ENCODE results near the gene KCNS3.
"Not testable (repeated sequence)": the region's sequence is repeated elsewhere in the genome, so short reads cannot be mapped to it uniquely, and the experiment has no call there.

KCNS3 gene

DNA sequence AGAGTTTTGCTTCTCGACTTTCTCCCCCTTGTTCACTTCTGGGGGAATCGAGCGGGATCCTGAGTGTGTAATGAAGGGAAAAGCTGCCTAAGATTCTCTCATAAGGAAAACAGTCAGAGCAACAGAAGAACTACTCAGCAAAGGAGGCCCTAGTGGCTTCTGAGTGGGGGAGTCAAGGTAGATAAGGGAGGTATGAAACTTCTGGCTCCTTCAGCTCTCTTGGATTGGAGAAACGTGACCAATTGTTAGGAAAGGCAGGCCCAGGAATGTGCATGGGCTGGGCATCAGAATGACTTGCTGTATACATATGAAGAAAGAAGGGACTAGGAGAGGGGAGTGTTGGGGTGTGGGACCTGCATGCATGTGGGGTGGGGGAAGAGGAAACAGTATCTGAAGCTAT is 73.1 kb downstream of the KCNS3 start:
- DNase-seq = no peak

DNA sequence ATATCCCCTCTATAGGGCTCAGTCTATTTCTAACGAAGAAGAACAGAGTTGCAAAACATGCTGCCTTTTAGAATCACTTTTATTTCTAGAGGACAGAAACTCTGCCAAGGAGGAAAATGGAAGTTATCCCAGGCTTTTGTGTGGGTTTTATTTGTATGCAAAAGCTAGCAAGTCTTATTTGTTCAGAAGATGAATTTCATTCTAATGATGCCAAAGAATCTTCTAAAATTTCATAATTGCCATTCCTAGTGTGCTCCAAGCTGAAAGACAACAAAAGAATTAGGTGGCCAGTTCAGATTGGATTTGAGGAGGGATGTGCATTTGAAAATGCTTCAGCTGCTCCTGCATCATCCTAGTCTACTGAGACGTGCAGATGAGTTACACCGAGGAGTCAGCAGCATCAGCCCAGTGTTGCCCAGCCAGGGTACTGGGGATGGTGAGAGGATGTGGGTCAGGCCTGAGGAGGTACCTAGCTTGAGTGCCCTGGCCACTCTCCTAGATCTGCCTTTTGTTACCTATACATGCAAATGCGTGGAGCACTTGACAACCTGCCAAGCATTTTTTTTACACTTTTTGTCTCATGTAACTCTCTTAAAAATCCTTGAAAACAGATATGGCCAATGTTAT is 80.1 kb downstream of the KCNS3 start:
- DNase-seq = no peak

GRCh38 chr2:17959356-17959755 is 80.9 kb downstream of the KCNS3 start:
- no peak for DNase-seq

GRCh38 chr2:17959833-17960232 is 81.4 kb downstream of the KCNS3 start:
- no peak for DNase-seq

GRCh38 chr2:17960925-17961324 is 82.5 kb downstream of the KCNS3 start:
- no peak for DNase-seq

DNA sequence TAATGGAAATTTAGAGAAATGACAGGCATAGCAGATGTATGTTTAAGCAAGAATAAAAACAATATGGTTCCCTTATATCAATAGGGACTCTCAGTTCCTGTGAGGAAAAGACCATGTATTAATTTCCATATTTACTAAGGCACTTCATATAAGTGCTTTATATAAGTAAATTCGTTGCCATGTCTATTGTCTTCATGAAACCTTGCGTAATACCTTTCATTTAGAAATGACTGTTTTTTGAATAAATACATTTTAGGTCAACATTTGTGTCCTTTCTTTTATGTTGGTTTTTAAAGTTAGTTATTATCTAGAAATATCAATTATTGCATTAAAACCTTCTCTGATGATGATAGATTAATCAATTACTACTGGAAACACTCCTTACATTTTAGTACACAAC is 83.3 kb downstream of the KCNS3 start:
- DNase-seq = no peak

- peak; percentile 45 for DNase-seq
Observed at GRCh38 chr2:17962876-17963275, 84.4 kb downstream of the KCNS3 start.

DNA sequence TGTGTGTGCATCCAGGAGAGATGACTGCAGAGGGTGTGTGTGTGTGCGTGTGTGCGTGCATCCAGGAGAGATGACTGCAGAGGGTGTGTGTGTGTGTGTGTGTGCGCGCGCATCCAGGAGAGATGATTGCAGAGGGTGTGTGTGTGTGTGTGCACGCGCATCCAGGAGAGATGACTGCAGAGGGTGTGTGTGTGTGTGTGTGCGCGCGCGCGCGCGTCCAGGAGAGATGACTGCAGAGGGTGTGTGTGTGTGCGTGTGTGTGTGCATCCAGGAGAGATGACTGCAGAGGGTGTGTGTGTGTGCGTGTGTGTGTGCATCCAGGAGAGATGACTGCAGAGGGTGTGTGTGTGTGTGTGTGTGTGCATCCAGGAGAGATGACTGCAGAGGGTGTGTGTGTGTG is 85.1 kb downstream of the KCNS3 start:
- DNase-seq = not testable (repeated sequence)

DNA sequence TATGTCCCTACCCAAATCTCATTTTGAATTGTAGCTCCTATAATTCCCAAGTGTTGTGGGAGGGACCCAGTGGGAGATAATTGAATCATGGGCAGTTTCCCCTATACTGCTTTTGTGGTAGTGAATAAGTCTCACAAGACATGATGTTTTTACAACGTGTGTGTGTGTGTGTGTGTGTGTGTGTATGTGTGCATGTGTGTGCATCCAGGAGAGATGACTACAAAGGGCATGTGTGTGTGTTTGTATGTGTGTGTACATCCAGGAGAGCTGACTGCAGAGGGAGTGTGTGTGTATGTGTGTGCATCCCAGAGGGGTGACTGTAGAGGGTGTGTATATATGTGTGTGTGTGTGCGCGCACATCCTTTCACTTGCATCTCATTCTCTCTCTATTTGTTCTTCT is 86.7 kb downstream of the KCNS3 start:
- no peak for DNase-seq

DNA sequence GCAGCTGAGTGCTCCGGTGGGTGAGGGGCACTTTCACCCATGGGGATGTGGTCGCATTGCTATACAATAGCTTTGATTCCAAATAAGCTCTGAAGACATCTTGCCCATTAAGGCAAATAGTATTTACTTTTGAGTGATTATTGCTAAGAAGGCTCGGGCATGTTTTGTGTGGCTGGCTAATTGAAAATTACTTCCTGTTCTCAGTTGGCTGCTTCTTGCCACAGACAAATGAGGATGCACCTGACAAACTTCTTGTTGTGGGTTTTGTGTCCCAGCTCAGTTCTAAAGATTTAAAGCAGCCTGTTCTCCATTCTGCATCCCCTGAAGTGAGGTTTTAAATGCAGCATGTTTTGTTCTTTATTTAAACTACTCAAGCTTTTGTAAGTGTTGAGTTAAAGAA is 88.3 kb downstream of the KCNS3 start:
- no peak for DNase-seq

GRCh38 chr2:17969661-17970060 is 91.2 kb downstream of the KCNS3 start:
- no peak for DNase-seq

DNA sequence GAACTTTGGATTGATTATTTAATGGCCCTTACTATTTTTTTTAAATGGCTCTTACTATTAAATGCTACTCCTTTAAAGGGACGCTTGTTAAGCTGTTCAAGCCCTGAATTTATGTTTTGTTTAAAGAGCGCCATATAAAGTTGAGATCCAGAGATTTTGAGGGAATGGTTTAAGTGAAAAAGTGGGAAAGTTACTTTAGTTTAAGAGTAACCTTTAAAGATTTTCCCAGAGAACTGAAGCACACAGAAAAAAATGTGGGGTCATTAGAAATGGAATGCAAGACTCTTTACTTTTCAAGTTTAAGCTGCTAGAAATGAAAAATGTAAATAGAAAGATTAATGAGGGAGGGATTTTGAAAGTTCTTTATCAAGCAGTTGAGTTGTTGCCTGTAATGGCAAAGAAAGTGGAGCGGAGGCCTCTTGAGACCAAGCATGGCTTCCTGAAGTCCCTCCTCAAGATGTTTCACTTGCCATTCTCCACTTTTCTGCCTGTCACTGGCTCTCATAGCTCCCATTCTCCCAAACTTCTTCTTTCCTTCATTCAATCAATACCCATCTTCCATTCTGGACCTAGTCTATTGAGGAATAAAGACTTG is 93.2 kb downstream of the KCNS3 start:
- DNase-seq = no peak

DNA sequence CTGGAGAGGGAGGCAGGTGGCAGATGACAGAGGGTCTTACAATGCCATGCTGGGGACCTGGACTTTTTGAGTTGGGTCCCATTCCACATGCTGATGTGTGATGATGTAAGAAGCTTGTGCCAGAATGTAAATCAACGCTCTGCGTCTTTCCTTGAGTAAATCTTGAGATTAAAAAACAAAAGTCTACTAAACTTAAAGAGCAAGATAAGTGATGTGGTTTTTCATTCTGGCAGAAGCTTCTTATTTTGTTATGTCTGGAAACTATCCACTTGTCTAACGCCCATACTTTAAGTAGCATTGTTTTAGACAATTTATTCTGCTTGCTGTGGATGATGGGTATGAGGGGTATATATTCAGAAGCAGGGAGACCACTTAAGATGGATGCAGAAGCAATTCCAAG is 94.5 kb downstream of the KCNS3 start:
- no peak for DNase-seq

DNA sequence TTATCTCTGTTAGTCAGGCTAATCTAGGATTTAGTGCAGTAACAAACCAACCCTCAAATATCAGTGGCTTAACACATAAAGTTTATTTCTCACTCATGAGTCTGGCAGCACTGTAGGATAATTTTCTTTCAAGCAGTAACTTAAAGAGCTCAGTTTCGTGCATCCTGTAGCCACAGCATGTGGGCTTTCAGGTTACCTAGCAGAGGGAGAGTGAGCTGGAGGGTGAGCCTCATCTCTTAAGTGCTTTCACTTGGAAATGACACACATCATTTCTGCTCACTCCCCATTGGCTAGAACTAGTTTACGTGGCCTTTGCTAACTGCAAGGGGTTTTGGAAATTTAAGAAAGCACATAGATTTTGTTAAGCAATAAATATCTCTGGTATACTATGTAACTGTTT is 96.9 kb downstream of the KCNS3 start:
- DNase-seq = no peak

GRCh38 chr2:17976871-17977746 is 98.6 kb downstream of the KCNS3 start:
- DNase-seq = no peak

- no peak for DNase-seq
Observed at GRCh38 chr2:17979707-17980106, 101.2 kb downstream of the KCNS3 start.

GRCh38 chr2:17981936-17982335 is 103.5 kb downstream of the KCNS3 start:
- DNase-seq = no peak

Data from NCI-H2227 treated with DMSO at 0.1 percent for 48 hours (cell line).